GM21619 (cell line): ENCODE measurements around the gene VWA5B1.
"Not testable (repeated sequence)": the region's sequence is repeated elsewhere in the genome, so short reads cannot be mapped to it uniquely, and the experiment has no call there.

Source experiments
- ATAC-seq: cut with Tn5 transposase; IDR thresholded peaks from one replicate; pipeline ENCODE4 v1.9.1; 2021; ENCODE audit not compliant: unreplicated experiment

VWA5B1 gene

GRCh38 chr1:20290624-20291597, at the start of gene VWA5B1:
VWA5B1 (plus strand) TSS chr1:20290875; CDS start chr1:20310602, 19,727 bp downstream.
- no peak for ATAC-seq

GRCh38 chr1:20242890-20243479, 47.7 kb upstream of the VWA5B1 start:
- no peak for ATAC-seq

GRCh38 chr1:20248971-20249612, 41.6 kb upstream of the VWA5B1 start:
- ATAC-seq = no peak

- ATAC-seq = no peak
Measured at GRCh38 chr1:20250340-20250989, 40.2 kb upstream of the VWA5B1 start.

- no peak for ATAC-seq
Measured at GRCh38 chr1:20252587-20252986, 38.1 kb upstream of the VWA5B1 start.

- ATAC-seq = no peak
Measured at GRCh38 chr1:20255666-20256065, 35.0 kb upstream of the VWA5B1 start.

GRCh38 chr1:20259646-20260045, 31.0 kb upstream of the VWA5B1 start:
- ATAC-seq = no peak

GRCh38 chr1:20261095-20261494, 29.6 kb upstream of the VWA5B1 start:
- no peak for ATAC-seq

GRCh38 chr1:20262810-20263534, 27.7 kb upstream of the VWA5B1 start:
- no peak for ATAC-seq

GRCh38 chr1:20265250-20265649, 25.4 kb upstream of the VWA5B1 start:
- ATAC-seq = no peak

- ATAC-seq = no peak
Measured at GRCh38 chr1:20266141-20266540, 24.5 kb upstream of the VWA5B1 start.

- ATAC-seq = no peak
Measured at GRCh38 chr1:20266642-20267041, 24.0 kb upstream of the VWA5B1 start.

- ATAC-seq = no peak
Measured at GRCh38 chr1:20271498-20272400, 18.9 kb upstream of the VWA5B1 start.

- not testable (repeated sequence) for ATAC-seq
Measured at GRCh38 chr1:20273716-20274115, 17.0 kb upstream of the VWA5B1 start.

GRCh38 chr1:20275319-20275925, 15.3 kb upstream of the VWA5B1 start:
- ATAC-seq = no peak

GRCh38 chr1:20276485-20277159, 14.1 kb upstream of the VWA5B1 start:
- ATAC-seq = no peak

- no peak for ATAC-seq
Measured at GRCh38 chr1:20278692-20279130, 12.0 kb upstream of the VWA5B1 start.

- ATAC-seq = no peak
Measured at GRCh38 chr1:20279509-20279908, 11.2 kb upstream of the VWA5B1 start.
